Ecto neural progenitor cell (in vitro differentiated cells): Measurements from ENCODE around the gene MPPED2.

Experiments used
- DNase-seq: peaks from one replicate; pipeline ENCODE4 v3.0.0-alpha.2; 2018; ENCODE audit warnings: low spot score

The MPPED2 gene

GRCh38 chr11:30453705-30454104, 132.4 kb downstream of the MPPED2 start:
- DNase-seq, result no peak

DNA sequence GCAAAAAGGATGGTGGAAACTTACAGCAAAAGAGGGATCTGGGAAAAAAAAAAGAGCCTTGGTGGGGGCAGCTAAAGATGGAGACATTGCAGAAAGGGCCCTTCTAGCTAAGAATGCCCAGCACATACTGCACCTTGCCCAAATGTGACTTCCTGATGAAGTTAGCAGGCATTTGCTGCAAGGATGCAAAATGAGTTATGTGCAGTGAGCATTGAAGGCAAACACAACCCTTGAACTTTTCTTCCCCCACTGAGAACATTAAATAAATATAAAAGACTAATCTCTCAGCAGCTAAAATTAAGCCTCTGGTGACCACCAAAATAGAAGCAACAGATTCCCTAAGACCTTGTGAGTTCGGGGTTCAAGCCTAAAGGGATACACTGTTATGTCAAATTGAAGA, 133.3 kb downstream of the MPPED2 start:
- no peak for DNase-seq

DNA sequence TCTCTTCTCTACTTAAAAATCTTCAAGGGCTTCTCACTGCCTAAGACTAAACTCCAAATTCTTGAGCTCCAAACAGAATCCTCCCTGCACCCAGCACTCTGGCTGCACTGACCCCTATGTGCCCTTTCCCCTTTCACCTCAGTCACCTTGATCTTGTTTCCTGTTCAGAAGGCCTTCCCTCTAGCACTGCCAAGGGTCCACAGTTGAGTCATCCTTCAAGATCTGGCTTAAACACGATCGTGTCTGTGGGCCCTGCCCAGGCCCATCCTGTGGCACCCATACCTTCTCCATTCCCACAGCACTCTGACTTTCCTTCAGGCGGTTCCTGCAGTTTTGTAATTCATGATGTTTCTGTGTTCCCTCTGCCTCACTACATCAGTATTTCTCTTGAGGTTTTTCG, 134.0 kb downstream of the MPPED2 start:
- DNase-seq, result no peak

GRCh38 chr11:30451626-30452025, 134.5 kb downstream of the MPPED2 start:
- no peak for DNase-seq

DNA sequence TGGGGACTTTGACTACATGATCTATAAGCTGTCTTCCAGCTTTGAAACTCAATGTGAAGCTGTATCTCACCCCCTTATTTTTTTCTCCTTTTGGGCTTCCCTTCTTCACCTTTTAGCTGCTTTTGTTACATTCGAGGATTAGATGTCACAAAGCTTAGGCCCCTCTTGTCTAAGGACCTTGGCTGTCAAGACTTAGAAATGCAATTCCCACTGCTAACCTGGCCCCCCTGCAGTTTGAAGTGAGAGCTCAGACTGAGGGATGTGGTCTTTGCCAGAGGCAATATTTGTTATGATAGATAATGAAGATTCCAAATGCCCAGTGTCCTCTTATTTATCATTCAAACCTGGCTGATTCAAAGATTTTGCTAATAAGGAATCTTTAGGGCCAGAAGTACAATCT, 135.0 kb downstream of the MPPED2 start:
- no peak for DNase-seq

DNA sequence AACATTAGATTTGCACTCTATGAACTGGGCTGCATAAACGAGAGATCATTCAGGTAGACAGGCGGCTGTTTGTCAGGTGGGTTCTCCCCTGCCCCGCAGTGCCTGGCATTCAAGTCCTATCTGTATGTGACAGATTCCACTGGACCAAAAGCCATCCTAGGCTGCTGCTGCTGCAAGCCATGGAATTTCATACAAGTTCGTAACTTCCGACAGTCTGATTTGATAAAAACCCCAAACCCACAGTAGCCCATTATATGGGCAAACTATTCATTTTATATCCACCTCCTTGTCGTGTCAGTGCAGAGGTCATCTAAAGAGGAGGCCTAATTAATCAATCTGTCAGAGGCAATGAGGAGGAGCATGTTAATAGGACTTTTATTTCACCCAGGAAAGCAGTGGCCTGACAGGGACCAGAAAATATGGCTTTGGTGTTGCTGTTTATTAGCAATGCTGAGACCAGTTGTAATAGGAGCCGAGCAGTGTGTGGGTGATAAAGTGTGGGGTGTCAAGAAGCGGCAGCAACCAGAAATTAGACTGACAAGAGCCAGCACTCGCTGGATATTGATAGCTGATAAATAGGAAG, 139.0 kb downstream of the MPPED2 start:
- no peak for DNase-seq

- DNase-seq, result no peak
Measured at GRCh38 chr11:30446520-30446919, 139.6 kb downstream of the MPPED2 start.

DNA sequence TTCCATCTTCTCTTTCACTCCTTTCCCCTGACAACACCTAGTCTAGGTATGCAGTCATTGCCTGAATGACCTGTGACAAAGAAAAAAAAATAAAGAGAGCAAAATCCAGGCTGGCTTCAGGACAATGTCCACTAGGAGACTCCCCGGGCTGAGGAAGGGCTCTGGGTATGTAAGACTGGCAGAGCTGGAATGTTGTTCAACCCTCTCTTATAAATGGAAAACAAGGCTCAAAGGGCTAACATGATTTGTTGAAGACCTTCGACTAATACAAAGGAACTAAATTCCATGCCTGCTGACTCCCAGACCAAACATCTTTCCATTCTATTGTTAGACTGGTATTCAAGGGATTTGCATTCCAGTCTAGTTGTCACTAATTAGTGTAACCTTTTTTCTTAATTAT, 141.1 kb downstream of the MPPED2 start:
- no peak for DNase-seq

DNA sequence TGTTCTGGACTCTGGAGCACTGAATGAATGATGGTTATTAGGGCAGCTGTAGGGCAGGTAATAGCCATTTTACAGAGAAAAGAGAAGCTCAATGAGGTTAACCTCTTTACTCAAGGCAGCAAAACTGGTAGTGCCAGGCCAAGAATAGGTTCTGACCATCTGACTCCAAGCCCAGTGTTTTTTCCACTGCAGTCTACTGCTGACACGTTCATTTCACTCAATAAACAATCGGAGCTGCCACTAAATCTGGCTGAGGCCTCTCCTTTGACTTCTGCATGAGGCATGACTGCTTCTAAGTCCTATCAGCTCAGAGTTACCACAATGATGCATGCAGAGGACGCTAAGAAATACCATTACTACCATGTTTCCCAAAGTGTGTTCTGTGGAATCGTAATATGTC, 145.6 kb downstream of the MPPED2 start:
- DNase-seq, result no peak

DNA sequence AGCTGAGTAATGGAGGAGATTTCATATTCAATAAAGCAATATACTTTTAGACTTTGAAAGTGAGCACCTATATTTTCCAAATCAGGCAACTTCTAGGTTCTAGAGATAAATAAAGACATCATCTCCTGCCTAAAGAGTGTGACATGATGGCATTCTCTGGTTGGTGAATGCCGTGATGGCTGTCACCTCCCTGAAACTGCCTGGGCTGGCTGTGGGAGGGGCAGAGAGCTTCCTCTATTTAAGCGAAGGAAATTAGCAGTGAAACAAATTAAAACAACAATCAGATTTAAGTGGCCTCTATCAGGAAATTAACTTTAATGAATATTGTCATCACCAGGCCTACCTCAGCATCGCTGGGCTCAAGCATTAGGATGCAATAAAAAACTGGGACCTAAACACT, 149.4 kb downstream of the MPPED2 start:
- DNase-seq, result no peak

- no peak for DNase-seq
Measured at GRCh38 chr11:30435488-30435887, 150.7 kb downstream of the MPPED2 start.

DNA sequence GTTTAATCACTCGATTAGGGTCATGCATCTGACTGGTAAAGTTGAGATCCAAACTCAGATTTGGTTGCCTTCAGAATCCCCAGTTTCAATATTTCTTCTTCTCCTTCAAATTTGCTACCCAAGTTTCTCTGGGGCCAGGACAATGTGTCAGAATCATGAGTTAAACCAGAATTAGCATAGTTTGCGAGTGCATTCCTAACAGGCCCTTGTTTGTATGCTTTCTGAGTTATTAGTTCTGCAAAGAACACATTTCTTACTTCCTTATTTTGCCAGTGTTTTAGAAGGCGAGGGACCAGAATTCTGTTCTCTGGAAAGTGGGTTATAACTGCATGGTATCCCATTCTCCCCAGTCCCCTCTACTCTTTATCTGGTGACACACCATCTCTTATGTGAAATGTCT, 151.3 kb downstream of the MPPED2 start:
- DNase-seq, result no peak

DNA sequence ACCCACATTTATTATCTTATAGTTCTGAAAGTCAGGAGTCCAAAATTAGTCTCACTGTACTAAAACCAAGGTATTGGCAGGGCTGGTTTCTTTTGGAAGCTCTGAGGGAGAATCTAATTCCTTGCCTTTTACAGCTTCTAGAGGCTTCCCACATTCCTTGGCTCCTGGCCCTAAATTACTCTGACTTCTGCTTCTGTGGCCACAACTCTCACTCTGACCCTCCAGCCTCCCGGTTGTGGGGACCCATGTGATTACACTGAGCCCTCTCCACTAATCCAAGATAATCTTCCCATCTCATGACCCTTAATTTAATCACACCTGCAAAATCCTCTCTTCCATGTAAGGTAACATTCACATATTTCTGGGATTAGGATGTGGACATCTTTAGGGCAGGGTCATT, 152.3 kb downstream of the MPPED2 start:
- no peak for DNase-seq

GRCh38 chr11:30432716-30433115, 153.4 kb downstream of the MPPED2 start:
- no peak for DNase-seq

DNA sequence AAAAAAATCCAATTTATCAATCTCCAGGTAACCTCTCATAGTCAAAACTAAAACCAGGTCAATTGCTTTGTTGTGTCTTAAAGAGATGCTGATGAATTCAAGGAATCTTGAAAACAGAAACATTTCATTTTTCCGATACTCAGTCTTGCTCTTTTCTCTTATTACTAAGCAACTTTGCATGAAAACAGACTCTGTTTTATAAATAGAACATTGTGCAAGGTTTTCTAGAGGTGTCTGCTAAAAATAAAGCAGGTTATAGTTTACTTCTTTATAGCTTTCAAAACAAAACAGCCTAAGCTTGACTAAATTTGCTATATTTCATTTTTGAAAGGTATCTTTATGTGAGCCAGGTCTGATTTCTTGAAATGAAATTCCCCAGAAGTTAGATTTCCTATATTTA, 154.0 kb downstream of the MPPED2 start:
- DNase-seq, result no peak

- DNase-seq, result no peak
Measured at GRCh38 chr11:30431127-30431814, 154.9 kb downstream of the MPPED2 start.

- DNase-seq, result no peak
Measured at GRCh38 chr11:30429550-30429949, 156.6 kb downstream of the MPPED2 start.

GRCh38 chr11:30426781-30427180, 159.4 kb downstream of the MPPED2 start:
- DNase-seq, result no peak

DNA sequence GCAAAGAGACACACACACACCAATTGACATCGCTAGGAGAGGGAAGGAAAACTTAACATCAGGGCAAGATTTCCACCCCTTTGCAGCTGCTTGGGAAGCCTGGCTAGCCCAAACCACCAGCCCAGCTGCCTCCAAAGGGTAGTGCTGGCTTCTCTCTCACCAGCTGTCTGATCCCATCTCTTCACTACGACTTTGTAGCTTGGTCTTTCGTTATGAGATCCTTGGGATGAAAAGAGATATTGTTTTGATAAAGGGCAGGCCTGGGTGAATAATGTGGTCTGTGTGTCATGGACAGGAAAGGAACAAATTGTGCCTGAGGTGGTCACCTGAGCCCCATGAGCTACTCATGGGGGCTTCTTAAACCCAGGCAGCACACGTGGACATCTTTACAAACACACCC, 161.3 kb downstream of the MPPED2 start:
- no peak for DNase-seq

DNA sequence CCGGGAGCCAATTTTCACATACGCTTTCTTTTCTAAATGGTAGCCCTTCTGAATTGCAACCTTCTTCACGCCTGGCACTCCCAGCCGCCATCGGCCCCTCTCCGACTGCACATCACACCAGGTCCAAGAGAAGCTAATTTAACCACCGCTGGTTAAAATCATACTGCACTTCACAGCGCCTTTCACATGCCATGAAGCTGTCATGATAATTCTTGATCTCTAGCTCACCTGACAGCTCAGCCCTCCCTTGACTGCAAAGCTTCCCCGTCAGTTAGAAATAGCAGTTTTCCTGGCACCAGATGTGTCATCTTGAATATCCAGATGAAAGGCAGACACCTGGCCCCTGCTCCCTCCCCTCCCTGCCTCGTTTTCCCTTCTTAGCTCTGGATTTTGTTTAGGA, 161.8 kb downstream of the MPPED2 start:
- no peak for DNase-seq

DNA sequence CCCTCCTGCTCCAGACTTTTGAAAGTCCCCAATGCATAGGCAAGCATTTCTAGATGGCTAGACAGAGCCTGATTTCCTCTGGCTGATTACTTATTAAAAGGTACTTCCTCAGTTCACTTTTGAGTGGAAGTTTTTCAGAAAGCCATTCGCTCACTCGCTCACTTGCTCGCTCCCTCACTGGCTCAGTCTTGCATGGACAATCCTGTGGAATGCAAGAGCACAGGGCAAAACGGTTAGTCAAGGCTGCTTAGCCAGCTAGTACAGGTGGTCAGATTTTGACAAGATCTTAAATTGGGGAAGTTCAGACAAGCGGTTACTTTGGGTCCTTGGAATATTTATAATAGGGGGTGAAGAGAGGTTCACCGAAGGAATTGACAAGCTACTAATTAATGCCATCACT, 162.3 kb downstream of the MPPED2 start:
- no peak for DNase-seq

GRCh38 chr11:30423279-30423648, 162.9 kb downstream of the MPPED2 start:
- no peak for DNase-seq

DNA sequence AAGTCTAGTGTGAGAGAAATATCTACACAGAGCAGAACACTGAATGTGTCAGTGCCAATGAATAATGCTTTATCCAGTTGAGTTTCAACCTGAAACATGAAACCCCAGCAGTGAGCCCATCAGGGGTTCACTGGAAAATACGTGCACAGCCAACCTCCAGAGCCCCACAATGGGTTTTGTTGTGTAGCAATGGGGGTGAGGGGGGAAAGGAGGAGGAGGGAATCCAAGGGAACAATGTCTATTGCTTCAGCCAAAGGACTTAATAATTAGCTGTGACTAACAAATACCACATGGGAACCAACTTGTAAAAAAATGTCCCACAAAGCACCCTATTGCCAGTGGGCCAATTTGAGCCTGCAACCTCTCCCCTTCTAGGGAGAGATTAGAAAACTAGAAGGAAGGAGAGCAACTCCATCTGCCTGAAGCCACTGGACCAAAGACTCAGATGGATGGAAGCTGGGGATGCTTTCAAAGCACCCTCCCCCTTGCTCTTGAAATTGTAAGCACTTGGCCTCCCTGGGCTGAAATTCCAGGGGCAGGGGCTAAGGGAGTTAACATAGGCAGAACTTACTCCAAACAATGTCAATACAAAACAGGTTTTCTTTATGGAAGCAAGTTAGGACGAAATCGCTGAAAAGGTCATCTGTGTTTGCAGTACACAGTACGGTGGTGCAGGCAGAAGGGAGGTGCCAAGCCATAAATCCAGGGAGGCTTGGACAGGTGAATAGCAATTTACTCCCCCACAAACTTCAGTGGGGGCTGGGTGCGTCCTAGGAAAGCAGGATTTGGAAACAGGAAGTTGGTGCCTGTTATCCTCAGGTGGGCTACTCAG, 163.5 kb downstream of the MPPED2 start:
- peak; percentile 53 for DNase-seq
